ENCODE results near the gene AKT1.

DNA sequence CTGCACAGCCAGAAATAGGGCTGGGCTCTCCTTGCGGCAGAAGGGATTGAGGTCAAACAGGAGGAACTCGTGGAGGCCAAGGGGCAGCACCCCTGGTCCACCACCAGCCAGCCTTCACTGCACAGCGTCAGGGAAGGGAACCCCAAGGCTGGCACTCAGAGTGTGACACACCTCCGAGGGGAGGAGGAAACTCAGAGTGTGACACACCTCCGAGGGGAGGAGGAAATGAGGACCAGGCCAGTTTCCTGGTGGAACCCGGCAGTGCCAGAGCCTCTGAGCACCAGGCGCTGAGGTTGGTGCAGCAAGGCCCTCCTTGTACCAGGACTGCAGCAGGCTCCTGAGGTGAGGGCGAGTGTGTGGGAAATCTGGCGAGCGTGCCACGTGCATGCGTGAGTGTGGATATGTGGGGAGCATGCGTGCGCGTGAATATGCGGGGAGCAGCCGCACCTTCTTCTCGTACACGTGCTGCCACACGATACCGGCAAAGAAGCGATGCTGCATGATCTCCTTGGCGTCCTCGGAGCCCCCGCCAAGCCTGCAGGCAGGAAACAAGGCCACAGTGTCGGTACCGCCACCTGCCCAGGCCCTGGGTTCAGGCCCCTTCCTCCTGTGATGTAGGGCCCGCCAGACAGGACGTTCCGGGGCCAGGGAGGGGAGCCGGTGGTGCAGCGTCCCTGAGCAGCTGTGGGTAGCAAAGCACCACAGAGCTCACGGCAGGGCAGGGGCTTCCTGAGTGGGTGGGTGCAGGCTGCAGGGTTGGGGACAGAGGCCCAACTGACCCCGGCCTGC lies 23.4 kb downstream of the AKT1 start:
- TF ChIP-seq POLR2A (IDR thresholded peaks at IDR 0.05; ENCODE audit: low read length) (no peak), POLR2AphosphoS2 (conservative IDR thresholded peaks at IDR 0.05; ENCODE audit: low read length) (no peak), CBX2 (IDR thresholded peaks at IDR 0.05; ENCODE audit: borderline replicate concordance, low read depth) (no peak), HDAC2 (IDR thresholded peaks at IDR 0.05) (no peak), EP300 (IDR thresholded peaks at IDR 0.05) (no peak), REST (IDR thresholded peaks at IDR 0.05) (no peak), SREBF2 (IDR thresholded peaks at IDR 0.05) (no peak)
- TF ChIP-seq, protein P1, sequence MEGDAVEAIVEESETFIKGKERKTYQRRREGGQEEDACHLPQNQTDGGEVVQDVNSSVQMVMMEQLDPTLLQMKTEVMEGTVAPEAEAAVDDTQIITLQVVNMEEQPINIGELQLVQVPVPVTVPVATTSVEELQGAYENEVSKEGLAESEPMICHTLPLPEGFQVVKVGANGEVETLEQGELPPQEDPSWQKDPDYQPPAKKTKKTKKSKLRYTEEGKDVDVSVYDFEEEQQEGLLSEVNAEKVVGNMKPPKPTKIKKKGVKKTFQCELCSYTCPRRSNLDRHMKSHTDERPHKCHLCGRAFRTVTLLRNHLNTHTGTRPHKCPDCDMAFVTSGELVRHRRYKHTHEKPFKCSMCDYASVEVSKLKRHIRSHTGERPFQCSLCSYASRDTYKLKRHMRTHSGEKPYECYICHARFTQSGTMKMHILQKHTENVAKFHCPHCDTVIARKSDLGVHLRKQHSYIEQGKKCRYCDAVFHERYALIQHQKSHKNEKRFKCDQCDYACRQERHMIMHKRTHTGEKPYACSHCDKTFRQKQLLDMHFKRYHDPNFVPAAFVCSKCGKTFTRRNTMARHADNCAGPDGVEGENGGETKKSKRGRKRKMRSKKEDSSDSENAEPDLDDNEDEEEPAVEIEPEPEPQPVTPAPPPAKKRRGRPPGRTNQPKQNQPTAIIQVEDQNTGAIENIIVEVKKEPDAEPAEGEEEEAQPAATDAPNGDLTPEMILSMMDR (IDR thresholded peaks at IDR 0.05), result no peak
